HEK293T (cell line): ENCODE measurements around the gene GAPDHS.

Experiments
- CTCF ChIA-PET: fragments of 350-600 bp; formaldehyde crosslinking; extraction: SDS; loops from one replicate; lab custom pipeline; 2021; ENCODE audit warnings: antibody characterized with exemption, inconsistent platforms; lab: Yijun Ruan, JAX
- POLR2A ChIA-PET: fragments of 350-600 bp; formaldehyde crosslinking; extraction: SDS; loops from one replicate; lab custom pipeline; 2020; ENCODE audit warnings: antibody characterized with exemption, inconsistent platforms; lab: Yijun Ruan, JAX
- DNase-seq: peaks from one replicate; pipeline ENCODE4 v3.0.0; 2012; ENCODE audit warnings: mixed read lengths; ENCODE audit errors: extremely low spot score
- ARNT ChIP-seq: fragments of 450-650 bp; IDR thresholded peaks from 2 replicates; pipeline ENCODE4 v1.6.1; 2017; ENCODE audit warnings: mild to moderate bottlenecking
- BHLHE40 ChIP-seq: fragments of 450-650 bp; IDR thresholded peaks from 2 replicates; pipeline ENCODE4 v1.6.1; 2016; ENCODE audit warnings: mild to moderate bottlenecking, moderate library complexity, borderline replicate concordance
- CTBP1 ChIP-seq: fragments of 450-650 bp; IDR thresholded peaks from 2 replicates; pipeline ENCODE4 v1.6.1; 2016; ENCODE audit warnings: borderline replicate concordance
- ELF4 ChIP-seq: fragments of 450-650 bp; IDR thresholded peaks from 2 replicates; pipeline ENCODE4 v1.6.1; 2017; ENCODE audit warnings: antibody characterized with exemption
- FOXA1 ChIP-seq: fragments of 450-650 bp; IDR thresholded peaks from 2 replicates; pipeline ENCODE4 v1.6.1; 2016; ENCODE audit warnings: mild to moderate bottlenecking
- FOXK2 ChIP-seq: fragments of 450-650 bp; IDR thresholded peaks from 2 replicates; pipeline ENCODE4 v1.6.1; 2016; ENCODE audit warnings: mild to moderate bottlenecking
- FOXM1 ChIP-seq: fragments of 450-650 bp; IDR thresholded peaks from 2 replicates; pipeline ENCODE4 v1.6.1; 2017; ENCODE audit warnings: mild to moderate bottlenecking, borderline replicate concordance
- HDGF ChIP-seq: fragments of 450-650 bp; IDR thresholded peaks from 2 replicates; pipeline ENCODE4 v1.6.1; 2017; ENCODE audit warnings: antibody characterized with exemption, borderline replicate concordance
- L3MBTL2 ChIP-seq: fragments of 450-650 bp; conservative IDR thresholded peaks from 2 replicates; pipeline ENCODE4 v1.6.1; 2016; ENCODE audit warnings: mild to moderate bottlenecking
- LEF1 ChIP-seq: fragments of 450-650 bp; IDR thresholded peaks from 2 replicates; pipeline ENCODE4 v1.6.1; 2017; ENCODE audit warnings: mild to moderate bottlenecking, borderline replicate concordance
- NFRKB ChIP-seq: fragments of 450-650 bp; IDR thresholded peaks from 2 replicates; pipeline ENCODE4 v1.6.1; 2016; ENCODE audit warnings: mild to moderate bottlenecking, moderate library complexity
- SP1 ChIP-seq: fragments of 450-650 bp; IDR thresholded peaks from 2 replicates; pipeline ENCODE4 v1.6.1; 2017
- SUZ12 ChIP-seq: fragments of 450-650 bp; IDR thresholded peaks from 2 replicates; pipeline ENCODE4 v1.6.1; 2016; ENCODE audit warnings: mild to moderate bottlenecking
- TARDBP ChIP-seq: fragments of 450-650 bp; IDR thresholded peaks from 2 replicates; pipeline ENCODE4 v1.6.1; 2016
- ZNF384 ChIP-seq: fragments of 450-650 bp; IDR thresholded peaks from 2 replicates; pipeline ENCODE4 v1.6.1; 2016
- TF ChIP-seq, protein P1 (sequence below): fragments of 450-650 bp; IDR thresholded peaks from 2 replicates; pipeline ENCODE4 v1.6.1; 2016

GAPDHS gene

DNA sequence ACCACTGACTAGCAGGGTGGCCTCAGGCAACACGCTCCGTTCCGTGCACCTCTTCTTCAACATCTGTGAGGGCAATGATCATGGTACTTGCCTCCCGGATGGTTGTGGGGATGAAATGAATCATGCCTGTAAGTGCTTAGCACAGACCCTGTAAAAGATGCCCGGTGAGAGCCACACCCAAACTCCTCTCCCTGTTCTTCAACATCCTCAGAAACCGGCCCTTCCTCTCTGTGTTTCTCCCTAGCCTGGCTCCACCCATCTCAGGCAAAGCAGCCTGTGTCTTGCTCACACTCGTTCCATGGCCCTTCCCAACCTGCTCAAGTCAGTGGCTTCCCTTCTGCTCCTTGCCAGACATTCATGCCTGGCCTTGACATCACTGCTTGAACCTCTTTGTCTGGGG is 14.0 kb upstream of the GAPDHS start:
- no peak for DNase-seq
- ChIA-PET CTCF (interaction anchor here (1.5 kb wide), 1 partner anchor 9 kb away, joined by 7 read pairs; no protein-coding TSS in a partner anchor), POLR2A (no interaction called here)
- TF ChIP-seq, protein P1, sequence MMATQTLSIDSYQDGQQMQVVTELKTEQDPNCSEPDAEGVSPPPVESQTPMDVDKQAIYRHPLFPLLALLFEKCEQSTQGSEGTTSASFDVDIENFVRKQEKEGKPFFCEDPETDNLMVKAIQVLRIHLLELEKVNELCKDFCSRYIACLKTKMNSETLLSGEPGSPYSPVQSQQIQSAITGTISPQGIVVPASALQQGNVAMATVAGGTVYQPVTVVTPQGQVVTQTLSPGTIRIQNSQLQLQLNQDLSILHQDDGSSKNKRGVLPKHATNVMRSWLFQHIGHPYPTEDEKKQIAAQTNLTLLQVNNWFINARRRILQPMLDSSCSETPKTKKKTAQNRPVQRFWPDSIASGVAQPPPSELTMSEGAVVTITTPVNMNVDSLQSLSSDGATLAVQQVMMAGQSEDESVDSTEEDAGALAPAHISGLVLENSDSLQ = no peak
- no peak for TF ChIP-seq HDGF
- no peak for TF ChIP-seq FOXK2
- no peak for TF ChIP-seq ELF4

DNA sequence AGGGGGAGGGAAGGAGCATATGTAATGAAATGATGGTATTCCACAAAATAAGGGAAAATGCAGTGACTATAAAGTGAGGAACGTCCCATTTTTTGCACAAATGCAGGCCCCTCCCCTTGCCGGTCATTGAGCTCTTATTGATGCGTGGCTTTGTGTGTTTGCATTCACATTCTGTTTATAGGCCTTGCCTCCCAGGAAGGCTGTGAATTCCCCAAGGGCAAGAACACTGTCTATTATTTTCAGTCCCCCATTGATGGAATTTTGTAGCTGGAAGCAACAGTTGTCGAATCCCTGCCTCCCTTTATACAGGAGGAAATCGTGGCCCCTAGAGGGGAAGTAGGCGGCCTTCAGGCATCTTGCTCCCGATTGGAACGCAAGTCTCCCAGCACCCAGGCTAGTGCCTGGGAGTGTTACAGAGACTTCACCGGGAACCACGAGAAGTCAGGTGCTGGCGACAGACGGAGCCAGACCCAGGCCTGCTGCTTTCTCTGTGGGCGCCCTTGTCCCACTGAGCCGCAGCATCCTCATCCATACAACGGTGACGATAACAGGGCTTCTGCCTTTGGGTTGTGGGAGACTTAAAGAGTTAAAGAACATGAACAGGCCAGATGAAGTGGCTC is 12.0 kb upstream of the GAPDHS start:
- POLR2A ChIA-PET = interaction anchor here (1.6 kb wide), 1 partner anchor 11 kb away, joined by 10 read pairs; no protein-coding TSS in a partner anchor

DNA sequence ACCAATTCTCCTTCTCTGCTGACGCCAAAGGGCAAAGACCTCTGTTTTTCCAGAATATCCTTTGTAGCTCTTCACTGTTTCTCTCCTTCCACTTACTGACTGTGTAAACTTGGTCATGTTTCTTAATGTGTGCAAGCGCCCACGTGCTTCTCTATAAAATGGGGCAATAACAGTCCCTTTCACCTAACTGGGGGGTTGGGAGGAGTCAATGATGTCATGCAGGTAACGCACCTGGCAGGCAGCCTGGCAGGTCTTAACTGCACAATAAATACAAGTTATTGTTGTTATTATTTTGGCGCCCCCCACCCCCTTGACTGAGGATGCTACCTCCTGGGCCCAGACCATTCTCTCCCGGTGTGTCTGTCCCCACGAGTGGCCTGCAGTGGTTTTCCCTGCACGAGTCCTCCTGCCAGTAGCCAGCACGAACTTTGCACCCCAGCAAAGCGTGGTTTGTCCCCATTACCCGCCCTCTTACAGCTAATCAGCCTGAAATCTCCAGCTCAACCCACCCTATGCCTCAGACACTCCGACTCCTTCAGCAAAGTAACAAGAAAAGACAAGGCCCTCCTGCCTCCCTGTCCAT is 10.4 kb upstream of the GAPDHS start:
- DNase-seq = no peak
- TF ChIP-seq FOXK2 (no peak), ELF4 (no peak), LEF1 (no peak), CTBP1 (no peak), SP1 (no peak), ZNF384 (no peak), FOXM1 (no peak), BHLHE40 (no peak), L3MBTL2 (no peak), NFRKB (no peak), HDGF (no peak), FOXA1 (no peak), SUZ12 (no peak), TARDBP (no peak)
- TF ChIP-seq, protein P1 = no peak
- CTCF ChIA-PET = no interaction called here
- POLR2A ChIA-PET = no interaction called here

More for the DNA sequence above, 12.0 kb upstream of the GAPDHS start:
- TF ChIP-seq FOXM1 (no peak), FOXK2 (no peak), TARDBP (no peak)
- TF ChIP-seq, protein P1 = no peak
- CTCF ChIA-PET = interaction anchor here (0.6 kb wide), 1 partner anchor 11 kb away, joined by 3 read pairs; no protein-coding TSS in a partner anchor
- DNase-seq = no peak

DNA sequence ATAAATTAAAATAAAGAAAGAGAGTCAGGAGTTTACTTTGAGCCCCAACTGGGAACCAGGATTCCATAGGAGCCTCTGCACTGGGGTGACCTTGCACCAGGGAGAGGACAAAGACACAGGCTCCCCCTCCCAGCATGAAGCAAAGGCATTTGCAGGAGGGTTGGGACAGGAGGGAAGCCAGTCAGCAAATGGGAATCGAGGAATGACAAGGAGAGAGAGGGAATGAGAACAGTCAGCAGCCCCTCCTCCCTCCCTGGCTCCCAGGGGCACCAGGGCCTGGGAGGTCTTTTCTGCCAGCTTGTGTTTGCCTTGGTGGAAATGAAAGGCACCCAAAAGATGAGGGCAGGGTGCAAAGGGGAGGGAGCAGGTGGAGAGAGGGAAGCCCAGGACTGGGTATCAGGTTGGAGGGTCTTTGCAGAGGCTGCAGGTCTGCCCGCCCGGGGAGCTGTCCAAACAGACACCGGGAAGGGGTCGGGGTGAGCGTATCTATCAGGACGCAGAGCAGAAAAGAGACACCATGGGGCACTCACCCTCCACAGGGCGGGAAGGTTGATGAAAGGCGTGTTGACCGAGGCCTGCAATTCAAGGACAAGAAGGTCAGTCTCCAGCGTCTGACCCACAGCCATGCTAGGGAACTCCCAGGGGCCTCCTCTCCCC is 8.9 kb upstream of the GAPDHS start:
- DNase-seq = no peak
- no peak for TF ChIP-seq FOXM1
- TF ChIP-seq NFRKB = no peak
- ChIA-PET POLR2A (interaction anchor here (1.1 kb wide), 1 partner anchor 14 kb away, joined by 4 read pairs; no protein-coding TSS in a partner anchor), CTCF (no interaction called here)

DNA sequence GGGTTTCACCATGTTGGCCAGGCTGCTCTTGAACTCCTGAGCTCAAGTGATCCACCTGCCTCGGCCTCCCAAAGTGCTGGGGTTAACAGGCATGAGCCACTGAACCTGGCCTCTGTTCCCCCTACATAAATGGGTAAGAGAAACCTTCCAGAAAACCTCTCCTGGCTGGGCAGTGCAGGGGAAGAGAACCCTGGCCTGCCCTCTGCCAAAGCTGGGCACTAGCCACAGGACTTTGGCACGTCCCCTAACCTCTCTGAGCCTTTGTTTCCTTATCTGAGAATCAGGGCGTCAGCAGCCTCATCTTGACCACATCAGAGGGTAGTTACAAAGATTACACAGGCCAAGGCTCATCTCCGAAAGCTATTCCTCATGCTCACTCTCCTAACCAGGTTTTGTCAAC is 7.4 kb upstream of the GAPDHS start:
- ChIA-PET POLR2A (interaction anchor here (0.8 kb wide), 1 partner anchor 15 kb away, joined by 3 read pairs; no protein-coding TSS in a partner anchor), CTCF (no interaction called here)
- no peak for DNase-seq
- TF ChIP-seq NFRKB = no peak
- TF ChIP-seq L3MBTL2 = no peak
- no peak for TF ChIP-seq HDGF
- TF ChIP-seq CTBP1 = no peak
- TF ChIP-seq, protein P1 = no peak
- no peak for TF ChIP-seq SP1
- TF ChIP-seq FOXM1 = no peak
- no peak for TF ChIP-seq LEF1
- no peak for TF ChIP-seq FOXK2
- TF ChIP-seq TARDBP = no peak
- no peak for TF ChIP-seq ELF4
- TF ChIP-seq ZNF384 = no peak
- no peak for TF ChIP-seq ARNT
- no peak for TF ChIP-seq FOXA1
